K562 (cell line): Measurements from ENCODE around the gene BIVM. TPM values are rescaled to one million over a fixed set of nuclear protein-coding genes. Genes with fewer than 3 reads are reported as not detected.

Source experiments
- CBX3 ChIP-seq, 2 experiments: IDR thresholded peaks; 1 replicate in 1 of 2; 2 replicates in 1 of 2; pipeline ENCODE4 v1.6.1; 2012; ENCODE audit warnings: inconsistent platforms in 2 of 2, low read length in 2 of 2, borderline replicate concordance in 1 of 2, control low read depth in 1 of 2
- EGR1 ChIP-seq: fragments of 450-650 bp; conservative IDR thresholded peaks from 2 replicates; pipeline ENCODE4 v1.6.1; 2017; ENCODE audit warnings: mild to moderate bottlenecking
- ESRRA ChIP-seq: fragments of 450-650 bp; IDR thresholded peaks from 2 replicates; pipeline ENCODE4 v1.6.1; 2014; ENCODE audit warnings: low read depth, mild to moderate bottlenecking, moderate library complexity, borderline replicate concordance
- HDAC8 ChIP-seq: fragments of 450-650 bp; IDR thresholded peaks from 2 replicates; pipeline ENCODE4 v1.6.1; 2016; ENCODE audit warnings: mild to moderate bottlenecking, missing genetic modification characterization, moderate library complexity, missing compliant biosample characterization
- KDM2B ChIP-seq: fragments of 250-450 bp; sonication (Bioruptor Pico); IDR thresholded peaks from 2 replicates; pipeline ENCODE4 v1.8.0; 2021; ENCODE audit warnings: mild to moderate bottlenecking, moderate library complexity
- LEF1 ChIP-seq: fragments of 450-650 bp; IDR thresholded peaks from 2 replicates; pipeline ENCODE4 v1.6.1; 2016; ENCODE audit warnings: mild to moderate bottlenecking
- NR2C1 ChIP-seq, 2 experiments: fragments of 450-650 bp; IDR thresholded peaks; 2 replicates each; pipeline ENCODE4 v1.6.1; 2017; ENCODE audit warnings: mild to moderate bottlenecking in 2 of 2, antibody characterized with exemption in 1 of 2, inconsistent platforms in 1 of 2, missing compliant biosample characterization in 1 of 2, missing genetic modification characterization in 1 of 2
- POU5F1 ChIP-seq: fragments of 150-350 bp; IDR thresholded peaks from 2 replicates; pipeline ENCODE4 v1.6.1; 2014; ENCODE audit warnings: borderline replicate concordance, low read length, low read depth, mild to moderate bottlenecking; ENCODE audit not compliant: partially characterized antibody
- SMARCE1 ChIP-seq: fragments of 450-650 bp; IDR thresholded peaks from 2 replicates; pipeline ENCODE4 v1.7.1; 2016; ENCODE audit warnings: mild to moderate bottlenecking
- SRSF3 ChIP-seq: fragments of 200-400 bp; formaldehyde crosslinking; IDR thresholded peaks from 2 replicates; pipeline ENCODE4 v1.6.1; 2016; ENCODE audit warnings: mild to moderate bottlenecking, low read length, moderate library complexity; ENCODE audit not compliant: insufficient read depth
- TAF7 ChIP-seq: fragments of 450-650 bp; IDR thresholded peaks from 2 replicates; pipeline ENCODE4 v1.6.1; 2016; ENCODE audit warnings: missing genetic modification characterization, missing compliant biosample characterization
- ZBTB17 ChIP-seq: fragments of 450-650 bp; formaldehyde crosslinking; IDR thresholded peaks from 2 replicates; pipeline ENCODE4 v1.4.0; 2020; ENCODE audit warnings: mild to moderate bottlenecking
- ZNF696 ChIP-seq: fragments of 250-450 bp; sonication (Bioruptor Pico); conservative IDR thresholded peaks from 2 replicates; pipeline ENCODE4 v1.4.0; 2020; ENCODE audit warnings: mild to moderate bottlenecking, moderate library complexity
- ZNF717 ChIP-seq: fragments of 250-450 bp; sonication (Bioruptor Pico); IDR thresholded peaks from 2 replicates; pipeline ENCODE4 v1.5.0; 2021
- polyA plus RNA-seq, 8 experiments: library from polyadenylated mRNA; depleted of rRNA in 4 of 8; stranded (reverse) in 5 of 8; unstranded in 3 of 8; fragments of >200 nt; fragmentation: Nextera tagmentation in 2 of 8; fragmentation: Illumina TruSeq in 1 of 8; extraction: Ambion mirVana in 2 of 8; extraction: Trizol in 1 of 8; gene quantifications; 2 replicates each; pipeline versions ENCODE4 v1.2.1 to v1.2.3, GENCODE V29; 2011 to 2014; ENCODE audit warnings: inconsistent platforms in 1 of 8, missing spikeins in 1 of 8
- total RNA-seq, 7 experiments: library from RNA; depleted of rRNA in 6 of 7; stranded (reverse); fragments of >200 nt in 6 of 7; fragmentation: Illumina TruSeq in 2 of 7; extraction: Trizol in 2 of 7; gene quantifications; 2 replicates each; pipeline versions ENCODE4 v1.2.1 to v1.2.3, GENCODE V29; 2011 to 2021; ENCODE audit warnings: low replicate concordance in 1 of 7
- TF ChIP-seq, protein P1 (sequence below): fragments of 450-650 bp; IDR thresholded peaks from 2 replicates; pipeline ENCODE4 v1.6.1; 2016; ENCODE audit warnings: low read depth
- TF ChIP-seq, protein P2 (sequence below): sonication (generic); formaldehyde crosslinking; IDR thresholded peaks from 2 replicates; pipeline ENCODE4 v1.8.0; 2022; ENCODE audit warnings: missing genetic modification reagents, mild to moderate bottlenecking, moderate library complexity, borderline replicate concordance
- TF ChIP-seq, protein P3 (sequence below): sonication (generic); formaldehyde crosslinking; IDR thresholded peaks from 2 replicates; pipeline ENCODE4 v1.8.0; 2022; ENCODE audit warnings: mild to moderate bottlenecking, low read depth, missing genetic modification reagents

BIVM gene
- total and polyA plus RNA-seq, 9 of the 15 experiments (the other 6 are each of a cell fraction or from before 2014, with no cell fraction given): 3.6 to 23.1 (median 16.8) TPM

DNA sequence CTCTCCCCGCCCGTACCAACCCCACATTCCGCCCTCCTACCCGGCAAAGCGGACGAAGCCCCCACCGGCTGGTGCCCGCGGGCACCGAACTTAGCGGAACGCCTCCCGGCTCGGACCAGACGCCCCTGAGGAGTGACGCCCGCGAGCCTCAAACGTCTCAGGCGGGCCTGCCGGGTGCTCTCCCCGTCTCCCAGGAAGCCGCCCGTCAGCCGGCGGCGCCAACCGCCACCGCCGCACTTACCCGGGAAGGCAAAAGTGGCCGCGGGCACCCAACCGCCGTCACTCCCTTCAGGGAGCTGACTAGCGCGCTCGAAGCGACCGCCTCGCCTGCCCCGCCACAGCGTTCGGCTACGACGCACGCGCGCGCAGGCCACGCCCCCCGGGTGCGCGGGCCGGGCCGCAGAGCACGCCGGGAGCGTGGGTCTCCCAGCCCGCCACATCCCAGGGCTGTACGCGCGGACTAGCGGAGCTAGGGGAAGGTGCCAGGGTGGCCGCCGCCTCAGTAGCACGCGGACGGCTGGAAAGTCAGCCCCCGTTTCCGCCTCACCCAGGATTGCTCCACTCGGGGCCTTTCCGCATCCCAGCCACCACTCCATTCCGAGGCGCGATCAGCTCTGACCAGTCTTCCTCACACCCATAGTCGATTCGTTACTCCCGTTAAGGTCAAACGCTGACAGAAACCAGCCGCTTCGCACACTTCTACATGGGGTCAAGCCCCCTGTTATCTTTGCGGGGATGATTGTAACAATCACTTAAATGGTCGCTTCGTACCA is 25.3 kb upstream of the BIVM start, which contains the start of gene TEX30 (continued):
- TF ChIP-seq, protein P1, sequence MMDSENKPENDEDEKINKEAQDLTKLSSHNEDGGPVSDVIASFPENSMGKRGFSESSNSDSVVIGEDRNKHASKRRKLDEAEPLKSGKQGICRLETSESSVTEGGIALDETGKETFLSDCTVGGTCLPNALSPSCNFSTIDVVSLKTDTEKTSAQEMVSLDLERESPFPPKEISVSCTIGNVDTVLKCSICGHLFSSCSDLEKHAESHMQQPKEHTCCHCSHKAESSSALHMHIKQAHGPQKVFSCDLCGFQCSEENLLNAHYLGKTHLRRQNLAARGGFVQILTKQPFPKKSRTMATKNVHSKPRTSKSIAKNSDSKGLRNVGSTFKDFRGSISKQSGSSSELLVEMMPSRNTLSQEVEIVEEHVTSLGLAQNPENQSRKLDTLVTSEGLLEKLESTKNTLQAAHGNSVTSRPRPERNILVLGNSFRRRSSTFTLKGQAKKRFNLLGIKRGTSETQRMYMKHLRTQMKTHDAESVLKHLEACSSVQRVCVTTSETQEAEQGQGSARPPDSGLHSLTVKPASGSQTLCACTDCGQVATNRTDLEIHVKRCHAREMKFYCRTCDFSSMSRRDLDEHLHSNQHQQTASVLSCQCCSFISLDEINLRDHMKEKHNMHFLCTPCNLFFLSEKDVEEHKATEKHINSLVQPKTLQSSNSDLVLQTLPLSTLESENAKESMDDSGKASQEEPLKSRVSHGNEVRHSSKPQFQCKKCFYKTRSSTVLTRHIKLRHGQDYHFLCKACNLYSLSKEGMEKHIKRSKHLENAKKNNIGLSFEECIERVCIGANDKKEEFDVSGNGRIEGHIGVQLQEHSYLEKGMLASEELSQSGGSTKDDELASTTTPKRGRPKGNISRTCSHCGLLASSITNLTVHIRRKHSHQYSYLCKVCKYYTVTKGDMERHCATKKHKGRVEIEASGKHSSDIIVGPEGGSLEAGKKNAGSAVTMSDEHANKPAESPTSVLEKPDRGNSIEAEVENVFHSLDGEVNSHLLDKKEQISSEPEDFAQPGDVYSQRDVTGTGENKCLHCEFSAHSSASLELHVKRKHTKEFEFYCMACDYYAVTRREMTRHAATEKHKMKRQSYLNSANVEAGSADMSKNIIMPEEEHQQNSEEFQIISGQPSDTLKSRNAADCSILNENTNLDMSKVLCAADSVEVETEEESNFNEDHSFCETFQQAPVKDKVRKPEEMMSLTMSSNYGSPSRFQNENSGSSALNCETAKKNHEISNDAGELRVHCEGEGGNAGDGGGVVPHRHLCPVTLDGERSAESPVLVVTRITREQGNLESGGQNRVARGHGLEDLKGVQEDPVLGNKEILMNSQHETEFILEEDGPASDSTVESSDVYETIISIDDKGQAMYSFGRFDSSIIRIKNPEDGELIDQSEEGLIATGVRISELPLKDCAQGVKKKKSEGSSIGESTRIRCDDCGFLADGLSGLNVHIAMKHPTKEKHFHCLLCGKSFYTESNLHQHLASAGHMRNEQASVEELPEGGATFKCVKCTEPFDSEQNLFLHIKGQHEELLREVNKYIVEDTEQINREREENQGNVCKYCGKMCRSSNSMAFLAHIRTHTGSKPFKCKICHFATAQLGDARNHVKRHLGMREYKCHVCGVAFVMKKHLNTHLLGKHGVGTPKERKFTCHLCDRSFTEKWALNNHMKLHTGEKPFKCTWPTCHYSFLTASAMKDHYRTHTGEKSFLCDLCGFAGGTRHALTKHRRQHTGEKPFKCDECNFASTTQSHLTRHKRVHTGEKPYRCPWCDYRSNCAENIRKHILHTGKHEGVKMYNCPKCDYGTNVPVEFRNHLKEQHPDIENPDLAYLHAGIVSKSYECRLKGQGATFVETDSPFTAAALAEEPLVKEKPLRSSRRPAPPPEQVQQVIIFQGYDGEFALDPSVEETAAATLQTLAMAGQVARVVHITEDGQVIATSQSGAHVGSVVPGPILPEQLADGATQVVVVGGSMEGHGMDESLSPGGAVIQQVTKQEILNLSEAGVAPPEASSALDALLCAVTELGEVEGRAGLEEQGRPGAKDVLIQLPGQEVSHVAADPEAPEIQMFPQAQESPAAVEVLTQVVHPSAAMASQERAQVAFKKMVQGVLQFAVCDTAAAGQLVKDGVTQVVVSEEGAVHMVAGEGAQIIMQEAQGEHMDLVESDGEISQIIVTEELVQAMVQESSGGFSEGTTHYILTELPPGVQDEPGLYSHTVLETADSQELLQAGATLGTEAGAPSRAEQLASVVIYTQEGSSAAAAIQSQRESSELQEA: no peak
- no peak for TF ChIP-seq NR2C1 (IDR thresholded peaks at IDR 0.05)
- TF ChIP-seq NR2C1 (tag; IDR thresholded peaks at IDR 0.05): peak; percentile 27; the same call in 1 of the 2 replicates
- 0 out of 2 replicates have a peak, but pooled peaks have one; percentile 35 for TF ChIP-seq ZBTB17 (CRISPR knock-in tag)
- no peak for TF ChIP-seq POU5F1
- TF ChIP-seq, protein P2, sequence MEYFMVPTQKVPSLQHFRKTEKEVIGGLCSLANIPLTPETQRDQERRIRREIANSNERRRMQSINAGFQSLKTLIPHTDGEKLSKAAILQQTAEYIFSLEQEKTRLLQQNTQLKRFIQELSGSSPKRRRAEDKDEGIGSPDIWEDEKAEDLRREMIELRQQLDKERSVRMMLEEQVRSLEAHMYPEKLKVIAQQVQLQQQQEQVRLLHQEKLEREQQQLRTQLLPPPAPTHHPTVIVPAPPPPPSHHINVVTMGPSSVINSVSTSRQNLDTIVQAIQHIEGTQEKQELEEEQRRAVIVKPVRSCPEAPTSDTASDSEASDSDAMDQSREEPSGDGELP (CRISPR knock-in tag): peak; percentile 60; the same call in 1 of the 2 replicates
- TF ChIP-seq ESRRA: 0 out of 2 replicates have a peak, but pooled peaks have one; percentile 44
- 0 out of 2 replicates have a peak, but pooled peaks have one; percentile 19 for TF ChIP-seq TAF7
- TF ChIP-seq EGR1: no peak
- TF ChIP-seq CBX3 (IDR thresholded peaks at IDR 0.05; ENCODE audit: borderline replicate concordance in 1 of 2, low read length in 2 of 2): peak in 1 of 2 experiments; percentile 56; a peak in 1 of 3 replicates
- TF ChIP-seq KDM2B (CRISPR knock-in tag): no peak
- no peak for TF ChIP-seq ZNF696
- peak; percentile 42; the same call in 1 of the 2 replicates for TF ChIP-seq HDAC8 (tag)
- TF ChIP-seq, protein P3, sequence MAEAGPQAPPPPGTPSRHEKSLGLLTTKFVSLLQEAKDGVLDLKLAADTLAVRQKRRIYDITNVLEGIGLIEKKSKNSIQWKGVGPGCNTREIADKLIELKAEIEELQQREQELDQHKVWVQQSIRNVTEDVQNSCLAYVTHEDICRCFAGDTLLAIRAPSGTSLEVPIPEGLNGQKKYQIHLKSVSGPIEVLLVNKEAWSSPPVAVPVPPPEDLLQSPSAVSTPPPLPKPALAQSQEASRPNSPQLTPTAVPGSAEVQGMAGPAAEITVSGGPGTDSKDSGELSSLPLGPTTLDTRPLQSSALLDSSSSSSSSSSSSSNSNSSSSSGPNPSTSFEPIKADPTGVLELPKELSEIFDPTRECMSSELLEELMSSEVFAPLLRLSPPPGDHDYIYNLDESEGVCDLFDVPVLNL (CRISPR knock-in tag): peak; percentile 35; the same call in 1 of the 2 replicates
- TF ChIP-seq SRSF3: no peak
- TF ChIP-seq LEF1: no peak
- TF ChIP-seq ZNF717 (CRISPR knock-in tag): peak; percentile 42; the same call in 1 of the 2 replicates
- TF ChIP-seq SMARCE1: no peak
